CD8-positive, alpha-beta memory T cell (primary cell): Measurements from ENCODE around the gene HCFC2. TPM values are rescaled to one million over a fixed set of nuclear protein-coding genes. Genes with fewer than 3 reads are reported as not detected.
"Not testable (repeated sequence)": the region's sequence is repeated elsewhere in the genome, so short reads cannot be mapped to it uniquely, and the experiment has no call there.

Experiments
- CTCF ChIA-PET: fragments of 350-600 bp; sonication (Branson Sonifier 250); formaldehyde crosslinking; loops from one replicate; lab custom pipeline; 2021; ENCODE audit warnings: antibody characterized with exemption; lab: Charles Lee
- POLR2A ChIA-PET: fragments of 350-600 bp; sonication (Branson Sonifier 250); formaldehyde crosslinking; loops from one replicate; lab custom pipeline; 2021; ENCODE audit warnings: antibody characterized with exemption; lab: Charles Lee
- DNase-seq, 5 donors: peaks; one replicate each; pipeline versions ENCODE4 v3.0.0 to v3.0.0-alpha.2; 2020 to 2022; ENCODE audit warnings: mixed read lengths in 1 of 5
- H3K27ac ChIP-seq: one replicate; pipeline ENCODE4 v1.7.0; 2013; ENCODE audit warnings: low read depth, mild to moderate bottlenecking, low read length, moderate library complexity
- H3K27me3 ChIP-seq: 2 replicates; pipeline ENCODE4 v1.7.0; 2013; ENCODE audit warnings: low read length, mild to moderate bottlenecking; ENCODE audit not compliant: insufficient read depth, poor library complexity, severe bottlenecking
- H3K36me3 ChIP-seq: 2 replicates; pipeline ENCODE4 v1.7.0; 2013; ENCODE audit warnings: mild to moderate bottlenecking, low read length, moderate library complexity; ENCODE audit not compliant: insufficient read depth
- H3K4me1 ChIP-seq: 2 replicates; pipeline ENCODE4 v1.7.0; 2013; ENCODE audit warnings: mild to moderate bottlenecking, low read length, moderate library complexity; ENCODE audit not compliant: insufficient read depth
- H3K4me3 ChIP-seq: 2 replicates; pipeline ENCODE4 v1.7.0; 2013; ENCODE audit warnings: mild to moderate bottlenecking, low read length
- H3K9me3 ChIP-seq: 2 replicates; pipeline ENCODE4 v1.7.0; 2013; ENCODE audit warnings: mild to moderate bottlenecking, low read length
- H3K27ac Mint-ChIP-seq, 8 donors: one replicate each; pipeline ENCODE4 v1.8.0; 2020 to 2021; ENCODE audit warnings: mixed read lengths in 8 of 8, mild to moderate bottlenecking in 6 of 8, inconsistent platforms in 3 of 8, moderate library complexity in 3 of 8
- H3K27me3 Mint-ChIP-seq, 2 donors: one replicate each; pipeline ENCODE4 v1.8.0; 2020 to 2021; ENCODE audit warnings: mixed read lengths in 2 of 2, mild to moderate bottlenecking in 1 of 2, moderate library complexity in 1 of 2
- H3K36me3 Mint-ChIP-seq, 3 donors: one replicate each; pipeline ENCODE4 v1.8.0; 2020 to 2021; ENCODE audit warnings: mixed read lengths in 3 of 3, inconsistent platforms in 1 of 3, mild to moderate bottlenecking in 1 of 3
- H3K4me1 Mint-ChIP-seq, 3 donors: one replicate each; pipeline ENCODE4 v1.8.0; 2020 to 2021; ENCODE audit warnings: mixed read lengths in 3 of 3, inconsistent platforms in 1 of 3, mild to moderate bottlenecking in 1 of 3
- H3K4me3 Mint-ChIP-seq, 7 donors: one replicate each; pipeline ENCODE4 v1.8.0; 2020 to 2021; ENCODE audit warnings: mixed read lengths in 7 of 7, mild to moderate bottlenecking in 6 of 7, moderate library complexity in 4 of 7, inconsistent platforms in 2 of 7
- H3K9me3 Mint-ChIP-seq, 5 donors: one replicate each; pipeline ENCODE4 v1.8.0; 2020 to 2022; ENCODE audit warnings: mixed read lengths in 5 of 5, mild to moderate bottlenecking in 3 of 5, moderate library complexity in 2 of 5, inconsistent platforms in 1 of 5
- polyA plus RNA-seq: library from polyadenylated mRNA; unstranded; fragments of 300-500 nt; fragmentation: Illumina TruSeq; gene quantifications from one replicate; pipeline ENCODE4 v1.2.3, GENCODE V29; 2021
- total RNA-seq, 2 experiments: library from RNA; stranded (reverse); gene quantifications; one replicate each; pipeline ENCODE4 v1.2.3, GENCODE V29; 2021

The HCFC2 gene
- total and polyA plus RNA-seq, 3 experiments from 2014 or later, result 8.5 to 13.0 (median 12.5) TPM

GRCh38 chr12:104108755-104109445 lies 44.6 kb downstream of the HCFC2 start:
- peaks cover 0 to 15% (median 5%) of the 10 kb centered on the region in 3 donors for H3K36me3 Mint-ChIP-seq
- H3K27me3 ChIP-seq, result no peaks in the 10 kb centered on the region
- H3K27ac Mint-ChIP-seq, result peak overlapping the region in 4 of 8 donors; percentile 0 to 71 (median 40)
- H3K27ac ChIP-seq, result no peak overlapping the region
- H3K4me1 ChIP-seq, result peaks cover 8% of the 10 kb centered on the region
- ChIA-PET CTCF (interaction anchor here (0.6 to 1.8 kb wide), 34 partner anchors 9 to 268 kb away, joined by 3 to 16 read pairs (median 5); partner anchors contain the start of genes HCFC2, NFYB, NT5DC3 and TDG), POLR2A (interaction anchor here (0.8 to 1.3 kb wide), 3 partner anchors 44 to 179 kb away, joined by 3 to 4 read pairs (median 4); partner anchors contain the start of genes HCFC2 and TDG)
- no peaks in the 10 kb centered on the region for H3K9me3 ChIP-seq
- peaks cover 8 to 16% (median 16%) of the 10 kb centered on the region in 3 donors for H3K4me1 Mint-ChIP-seq
- H3K36me3 ChIP-seq, result no peaks in the 10 kb centered on the region
- H3K9me3 Mint-ChIP-seq, result no peaks in the 10 kb centered on the region
- no peak overlapping the region for H3K4me3 ChIP-seq
- peak; percentile 65 to 88 (median 77) for DNase-seq
- H3K4me3 Mint-ChIP-seq, result peak overlapping the region in 2 of 7 donors; percentile 35 to 57
- no peaks in the 10 kb centered on the region for H3K27me3 Mint-ChIP-seq

- Mint-ChIP-seq H3K9me3 (no peaks in the 10 kb centered on the region), H3K27ac (peak overlapping the region in 2 of 8 donors; percentile 0 to 11), H3K4me1 (peaks cover 8 to 16% (median 16%) of the 10 kb centered on the region in 3 donors), H3K4me3 (no peak overlapping the region), H3K27me3 (no peaks in the 10 kb centered on the region), H3K36me3 (peaks cover 0 to 22% (median 5%) of the 10 kb centered on the region in 3 donors)
- Histone ChIP-seq H3K4me1 (peaks cover 8% of the 10 kb centered on the region), H3K27me3 (no peaks in the 10 kb centered on the region), H3K4me3 (no peak overlapping the region), H3K9me3 (no peaks in the 10 kb centered on the region), H3K27ac (no peak overlapping the region), H3K36me3 (no peaks in the 10 kb centered on the region)
- POLR2A ChIA-PET, result interaction anchor here (1.2 to 1.3 kb wide), 2 partner anchors 144 to 180 kb away, joined by 3 to 4 read pairs; partner anchors contain the start of gene TDG
- CTCF ChIA-PET, result interaction anchor here (0.6 to 1.8 kb wide), 33 partner anchors 10 to 269 kb away, joined by 3 to 16 read pairs (median 5); partner anchors contain the start of genes HCFC2, NFYB, NT5DC3 and TDG
- DNase-seq, result peak in 1 of 5 donors; percentile 1
Measured at GRCh38 chr12:104109446-104110271, 45.3 kb downstream of the HCFC2 start.

GRCh38 chr12:104114834-104115586 lies 50.7 kb downstream of the HCFC2 start:
- H3K4me1 ChIP-seq, H3K27ac ChIP-seq, DNase-seq, H3K36me3 ChIP-seq, H3K4me3 Mint-ChIP-seq, H3K9me3 ChIP-seq, H3K9me3 Mint-ChIP-seq, H3K4me3 ChIP-seq, CTCF ChIA-PET, POLR2A ChIA-PET, H3K27me3 Mint-ChIP-seq, H3K27me3 ChIP-seq: not testable (repeated sequence)
- peaks cover 5 to 12% (median 11%) of the 10 kb centered on the region in 3 donors for H3K4me1 Mint-ChIP-seq
- H3K36me3 Mint-ChIP-seq, result peaks cover 0 to 45% (median 0%) of the 10 kb centered on the region in 3 donors
- peak overlapping the region in 1 of 8 donors; percentile 37 for H3K27ac Mint-ChIP-seq

- CTCF ChIA-PET, result no interaction called here
- H3K9me3 Mint-ChIP-seq, result no peaks in the 10 kb centered on the region
- peak overlapping the region in 3 of 8 donors; percentile 5 to 82 (median 33) for H3K27ac Mint-ChIP-seq
- POLR2A ChIA-PET, result no interaction called here
- H3K27me3 ChIP-seq, result no peaks in the 10 kb centered on the region
- peaks cover 4% of the 10 kb centered on the region for H3K36me3 ChIP-seq
- no peak overlapping the region for H3K4me3 ChIP-seq
- DNase-seq, result no peak
- H3K9me3 ChIP-seq, result no peaks in the 10 kb centered on the region
- H3K27me3 Mint-ChIP-seq, result no peaks in the 10 kb centered on the region
- no peak overlapping the region for H3K4me3 Mint-ChIP-seq
- no peaks in the 10 kb centered on the region for H3K4me1 ChIP-seq
- H3K27ac ChIP-seq, result no peak overlapping the region
- H3K4me1 Mint-ChIP-seq, result peaks cover 7 to 12% (median 11%) of the 10 kb centered on the region in 3 donors
- H3K36me3 Mint-ChIP-seq, result peaks cover 0 to 50% (median 3%) of the 10 kb centered on the region in 3 donors
Measured at GRCh38 chr12:104115587-104115975, 51.2 kb downstream of the HCFC2 start.

- DNase-seq, result no peak
- H3K9me3 ChIP-seq, result no peaks in the 10 kb centered on the region
- ChIA-PET POLR2A (interaction anchor here (1.3 kb wide), 1 partner anchor 17 kb away, joined by 6 read pairs; the partner anchor contains the start of gene NFYB), CTCF (interaction anchor here (0.5 to 2.2 kb wide), 2 partner anchors 12 to 753 kb away, joined by 3 to 12 read pairs; no protein-coding TSS in a partner anchor)
- no peaks in the 10 kb centered on the region for H3K27me3 Mint-ChIP-seq
- H3K27ac Mint-ChIP-seq, result peak overlapping the region in 1 of 8 donors; percentile 10
- H3K27me3 ChIP-seq, result no peaks in the 10 kb centered on the region
- H3K27ac ChIP-seq, result no peak overlapping the region
- no peak overlapping the region for H3K4me3 ChIP-seq
- peaks cover 11% of the 10 kb centered on the region for H3K36me3 ChIP-seq
- H3K4me1 ChIP-seq, result no peaks in the 10 kb centered on the region
- H3K36me3 Mint-ChIP-seq, result peaks cover 0 to 74% (median 11%) of the 10 kb centered on the region in 3 donors
- no peak overlapping the region for H3K4me3 Mint-ChIP-seq
- H3K9me3 Mint-ChIP-seq, result no peaks in the 10 kb centered on the region
- peaks cover under 1 to 12% (median 7%) of the 10 kb centered on the region in 3 donors for H3K4me1 Mint-ChIP-seq
Measured at GRCh38 chr12:104121001-104121400, 56.7 kb downstream of the HCFC2 start.

GRCh38 chr12:104122298-104122697 lies 58.0 kb downstream of the HCFC2 start:
- ChIA-PET POLR2A (interaction anchor here (1.3 kb wide), 1 partner anchor 15 kb away, joined by 6 read pairs; the partner anchor contains the start of gene NFYB), CTCF (interaction anchor here (2.2 kb wide), 1 partner anchor 13 kb away, joined by 12 read pairs; no protein-coding TSS in a partner anchor)
- Histone ChIP-seq H3K9me3 (no peaks in the 10 kb centered on the region), H3K36me3 (peaks cover 8% of the 10 kb centered on the region), H3K27me3 (no peaks in the 10 kb centered on the region), H3K27ac (no peak overlapping the region), H3K4me3 (no peak overlapping the region), H3K4me1 (no peaks in the 10 kb centered on the region)
- H3K27ac Mint-ChIP-seq, result no peak overlapping the region
- H3K9me3 Mint-ChIP-seq, result no peaks in the 10 kb centered on the region
- no peak overlapping the region for H3K4me3 Mint-ChIP-seq
- no peaks in the 10 kb centered on the region for H3K27me3 Mint-ChIP-seq
- H3K36me3 Mint-ChIP-seq, result peaks cover 0 to 81% (median 14%) of the 10 kb centered on the region in 3 donors
- DNase-seq, result no peak
- peaks cover 0 to 12% (median 7%) of the 10 kb centered on the region in 3 donors for H3K4me1 Mint-ChIP-seq

- DNase-seq, result no peak
- H3K9me3 ChIP-seq, result no peaks in the 10 kb centered on the region
Measured at GRCh38 chr12:104126548-104126947, 62.2 kb downstream of the HCFC2 start.

More at GRCh38 chr12:104126548-104126947, 62.2 kb downstream of the HCFC2 start:
- Mint-ChIP-seq H3K36me3 (peaks cover 0 to 81% (median 18%) of the 10 kb centered on the region in 3 donors), H3K9me3 (no peaks in the 10 kb centered on the region), H3K4me1 (peaks cover 24 to 28% (median 26%) of the 10 kb centered on the region in 3 donors), H3K4me3 (no peak overlapping the region), H3K27ac (peak overlapping the region in 2 of 8 donors; percentile 2 to 94), H3K27me3 (no peaks in the 10 kb centered on the region)
- CTCF ChIA-PET, result interaction anchor here (1.2 to 1.8 kb wide), 2 partner anchors 18 to 69 kb away, joined by 3 to 10 read pairs; no protein-coding TSS in a partner anchor
- Histone ChIP-seq H3K36me3 (peaks cover 16% of the 10 kb centered on the region), H3K27ac (no peak overlapping the region), H3K4me3 (no peak overlapping the region), H3K4me1 (no peaks in the 10 kb centered on the region), H3K27me3 (no peaks in the 10 kb centered on the region)
- POLR2A ChIA-PET, result no interaction called here
